Omental fat pad (tissue), 4 donors: ENCODE results near the gene ZNF536. TPM values are rescaled to one million over a fixed set of nuclear protein-coding genes. Genes with fewer than 3 reads are reported as not detected.

Experiments
- ATAC-seq: fragments of 150-250 bp; one replicate; pipeline ENCODE4 v1.9.1; 2016; ENCODE audit warnings: mild to moderate bottlenecking, moderate library complexity; ENCODE audit not compliant: low FRiP score
- DNase-seq: peaks from one replicate; pipeline ENCODE4 v3.0.0-alpha.2; 2019; ENCODE audit warnings: low spot score
- CTCF ChIP-seq, 3 donors: fragments of 450-650 bp; IDR thresholded peaks; one replicate each; pipeline ENCODE4 v1.5.1; 2016 to 2017; ENCODE audit warnings: antibody characterized with exemption in 3 of 3, mild to moderate bottlenecking in 3 of 3, moderate library complexity in 2 of 3
- total RNA-seq, 4 donors: library from RNA; depleted of rRNA; stranded (reverse); fragments of >200 nt; gene quantifications; one replicate each; pipeline ENCODE4 v1.1.0, GENCODE V29; 2016

The ZNF536 gene
- total RNA-seq, 4 donors from 2014 or later: 0.09 to 1.1 TPM; not detected in 2

- no peak for TF ChIP-seq CTCF (IDR thresholded peaks at IDR 0.05)
- DNase-seq (no peak), ATAC-seq (no peak)
These were observed 190.8 kb downstream of the ZNF536 start for GRCh38 chr19:30562981-30563380.

GRCh38 chr19:30563691-30564090 is 191.5 kb downstream of the ZNF536 start:
- TF ChIP-seq CTCF (IDR thresholded peaks at IDR 0.05): no peak
- no peak for ATAC-seq
- no peak for DNase-seq

- no peak for TF ChIP-seq CTCF (IDR thresholded peaks at IDR 0.05)
- DNase-seq (no peak), ATAC-seq (no peak)
These were observed 192.4 kb downstream of the ZNF536 start for GRCh38 chr19:30564551-30565011.

GRCh38 chr19:30565636-30566035 is 193.5 kb downstream of the ZNF536 start:
- DNase-seq (no peak), ATAC-seq (no peak)
- TF ChIP-seq CTCF (IDR thresholded peaks at IDR 0.05): no peak

- DNase-seq (no peak), ATAC-seq (no peak)
- no peak for TF ChIP-seq CTCF (IDR thresholded peaks at IDR 0.05)
These were observed 194.7 kb downstream of the ZNF536 start for GRCh38 chr19:30566681-30567420.

GRCh38 chr19:30567536-30568232 is 195.5 kb downstream of the ZNF536 start:
- DNase-seq (no peak), ATAC-seq (no peak)
- TF ChIP-seq CTCF (IDR thresholded peaks at IDR 0.05): no peak
